A549 (cell line): ENCODE results near the gene MYRIP. TPM values are rescaled to one million over a fixed set of nuclear protein-coding genes. Genes with fewer than 3 reads are reported as not detected.

ENCODE experiments used
- ATAC-seq, 2 experiments: fragments of 200-7000 bp in 1 of 2; fragments of >200 bp in 1 of 2; cut with Nextera tagmentation in 1 of 2; cut with Tn5 transposase in 1 of 2; 3 replicates each; pipeline versions ENCODE4 v1.8.0 to v1.9.1; 2018 to 2020; ENCODE audit warnings: mild to moderate bottlenecking in 1 of 2, moderate library complexity in 1 of 2
- CTCF ChIA-PET: fragments of 300-600 bp; sonication (Branson Sonifier 250); formaldehyde crosslinking; extraction: SDS; loops from one replicate; lab custom pipeline; 2021; ENCODE audit warnings: antibody characterized with exemption, inconsistent platforms; lab: Yijun Ruan, JAX
- POLR2A ChIA-PET: fragments of 350-600 bp; formaldehyde crosslinking; extraction: SDS; loops from one replicate; lab custom pipeline; 2021; ENCODE audit warnings: antibody characterized with exemption, inconsistent platforms; lab: Yijun Ruan, JAX
- DNase-seq, 2 experiments: peaks; one replicate each; pipeline versions ENCODE4 v3.0.0 to v3.0.0-alpha.2; 2011 to 2016; ENCODE audit warnings: low read depth in 1 of 2, low spot score in 1 of 2
- FAIRE-seq: peaks from 2 replicates; lab custom pipeline; 2011; peaks lifted over from hg19 to GRCh38; lab: Jason Lieb, UNC
- H3K27ac ChIP-seq, 2 experiments: fragments of >200 bp; sonication (Bioruptor Twin); formaldehyde crosslinking; 3 replicates each; pipeline ENCODE4 v1.5.1; 2016 to 2017
- H3K4me1 ChIP-seq: fragments of >200 bp; sonication (Bioruptor Twin); formaldehyde crosslinking; 3 replicates; pipeline ENCODE4 v1.6.1; 2016
- H3K4me2 ChIP-seq: fragments of >200 bp; sonication (Bioruptor Twin); formaldehyde crosslinking; 3 replicates; pipeline ENCODE4 v1.6.1; 2016
- H3K4me3 ChIP-seq: fragments of >200 bp; sonication (Bioruptor Twin); formaldehyde crosslinking; 3 replicates; pipeline ENCODE4 v1.5.1; 2016
- H3K9me3 ChIP-seq: fragments of >200 bp; sonication (Bioruptor Twin); formaldehyde crosslinking; 3 replicates; pipeline ENCODE4 v1.6.1; 2016
- EHF ChIP-seq: fragments of 250-450 bp; sonication (Bioruptor Pico); IDR thresholded peaks from 2 replicates; pipeline ENCODE4 v1.5.0; 2020; ENCODE audit warnings: mild to moderate bottlenecking
- EHMT2 ChIP-seq: fragments of 200-600 bp; sonication (generic); IDR thresholded peaks from 2 replicates; pipeline ENCODE4 v1.6.1; 2016; ENCODE audit warnings: antibody characterized with exemption, low read depth, mild to moderate bottlenecking, moderate library complexity
- EP300 ChIP-seq, 2 experiments: fragments of >200 bp; sonication (Bioruptor Twin); formaldehyde crosslinking; IDR thresholded peaks; 2 replicates in 1 of 2; 3 replicates in 1 of 2; pipeline ENCODE4 v1.6.1; 2016 to 2017
- ESRRA ChIP-seq: fragments of 150-350 bp; IDR thresholded peaks from 2 replicates; pipeline ENCODE4 v1.6.1; 2014; ENCODE audit warnings: mild to moderate bottlenecking, low read length, borderline replicate concordance
- FOXS1 ChIP-seq: fragments of 250-450 bp; sonication (Bioruptor Pico); IDR thresholded peaks from 2 replicates; pipeline ENCODE4 v1.5.0; 2020; ENCODE audit warnings: mild to moderate bottlenecking, moderate library complexity
- HDAC2 ChIP-seq: fragments of 200-600 bp; sonication (generic); IDR thresholded peaks from 2 replicates; pipeline ENCODE4 v1.6.1; 2016
- HOXB13 ChIP-seq: fragments of 250-450 bp; sonication (Bioruptor Pico); IDR thresholded peaks from 2 replicates; pipeline ENCODE4 v1.5.0; 2020; ENCODE audit warnings: low read depth, mild to moderate bottlenecking, moderate library complexity
- JUN ChIP-seq, 2 experiments: fragments of >200 bp; sonication (Bioruptor Twin); formaldehyde crosslinking; IDR thresholded peaks; 2 replicates in 1 of 2; 3 replicates in 1 of 2; pipeline ENCODE4 v1.6.1; 2016 to 2017
- JUNB ChIP-seq: fragments of >200 bp; sonication (Bioruptor Twin); formaldehyde crosslinking; IDR thresholded peaks from 2 replicates; pipeline ENCODE4 v1.6.1; 2016
- KDM1A ChIP-seq: fragments of 200-600 bp; sonication (generic); IDR thresholded peaks from 2 replicates; pipeline ENCODE4 v1.6.1; 2016; ENCODE audit warnings: low read depth, mild to moderate bottlenecking
- MAFK ChIP-seq: fragments of 450-650 bp; IDR thresholded peaks from 2 replicates; pipeline ENCODE4 v1.6.1; 2014; ENCODE audit not compliant: partially characterized antibody
- MYC ChIP-seq: IDR thresholded peaks from 2 replicates; pipeline ENCODE4 v1.6.1; 2012; ENCODE audit warnings: mild to moderate bottlenecking, inconsistent platforms, low read length, improper control_type of control experiment, borderline replicate concordance
- NFE2L2 ChIP-seq: fragments of 150-350 bp; conservative IDR thresholded peaks from 2 replicates; pipeline ENCODE4 v1.6.1; 2014; ENCODE audit warnings: low read length
- PHF8 ChIP-seq: fragments of 200-600 bp; sonication (generic); IDR thresholded peaks from 2 replicates; pipeline ENCODE4 v1.6.1; 2016; ENCODE audit warnings: low read depth, mild to moderate bottlenecking, antibody characterized with exemption, moderate library complexity, borderline replicate concordance
- POLR2A ChIP-seq: IDR thresholded peaks from 2 replicates; pipeline ENCODE4 v1.6.1; 2012; ENCODE audit warnings: mild to moderate bottlenecking, low read length
- RAD21 ChIP-seq, 2 experiments: fragments of >200 bp in 1 of 2; sonication (Bioruptor Twin) in 1 of 2; formaldehyde crosslinking in 1 of 2; IDR thresholded peaks in 1 of 2; conservative IDR thresholded peaks in 1 of 2; 2 replicates in 1 of 2; 3 replicates in 1 of 2; pipeline ENCODE4 v1.6.1; 2012 to 2018; ENCODE audit warnings: inconsistent platforms in 1 of 2
- RCOR1 ChIP-seq: fragments of 150-350 bp; IDR thresholded peaks from 2 replicates; pipeline ENCODE4 v1.6.1; 2014; ENCODE audit warnings: antibody characterized with exemption, low read length, low read depth
- RFX5 ChIP-seq: fragments of 450-650 bp; IDR thresholded peaks from 2 replicates; pipeline ENCODE4 v1.7.1; 2014; ENCODE audit warnings: antibody characterized with exemption, mild to moderate bottlenecking, moderate library complexity
- ZFP36 ChIP-seq: fragments of 450-650 bp; IDR thresholded peaks from 2 replicates; pipeline ENCODE4 v1.6.1; 2014; ENCODE audit warnings: borderline replicate concordance; ENCODE audit not compliant: partially characterized antibody
- ZSCAN20 ChIP-seq: fragments of 250-450 bp; sonication (Bioruptor Pico); IDR thresholded peaks from 2 replicates; pipeline ENCODE4 v1.8.0; 2022; ENCODE audit warnings: mild to moderate bottlenecking, moderate library complexity
- WGBS: methylation state at CpG from one replicate; pipeline ENCODE4 v1.1.6; 2017; ENCODE audit errors: missing lambda C conversion rate; 5-methylcytosine and 5-hydroxymethylcytosine counted together
- polyA plus RNA-seq, 4 experiments: library from polyadenylated mRNA; depleted of rRNA in 3 of 4; stranded (reverse); fragments of >200 nt; fragmentation: RNase III in 1 of 4; extraction: RNeasy Plus Mini Kit Qiagen cat#74134 plus additional on column Dnase treatment in 1 of 4; gene quantifications; 2 replicates in 3 of 4; 3 replicates in 1 of 4; pipeline ENCODE4 v1.2.3, GENCODE V29; 2011 to 2017
- TF ChIP-seq, protein P1 (sequence below): fragments of 250-450 bp; sonication (Bioruptor Pico); IDR thresholded peaks from 2 replicates; pipeline ENCODE4 v1.5.0; 2021; ENCODE audit warnings: mild to moderate bottlenecking, moderate library complexity, borderline replicate concordance
- TF ChIP-seq, protein P2 (sequence below): fragments of >200 bp; sonication (Bioruptor Twin); formaldehyde crosslinking; IDR thresholded peaks from 3 replicates; pipeline ENCODE4 v1.5.1; 2016
- TF ChIP-seq, protein P3 (sequence below): fragments of 450-650 bp; IDR thresholded peaks from 2 replicates; pipeline ENCODE4 v1.6.1; 2014; ENCODE audit warnings: antibody characterized with exemption
- TF ChIP-seq, protein P4 (sequence below): fragments of 200-600 bp; sonication (generic); IDR thresholded peaks from 2 replicates; pipeline ENCODE4 v1.6.1; 2016; ENCODE audit warnings: antibody characterized with exemption, mild to moderate bottlenecking, moderate library complexity

Gene MYRIP
- polyA plus RNA-seq, 2 of the 4 experiments (the other 2 are of a cell fraction), result not detected

DNA sequence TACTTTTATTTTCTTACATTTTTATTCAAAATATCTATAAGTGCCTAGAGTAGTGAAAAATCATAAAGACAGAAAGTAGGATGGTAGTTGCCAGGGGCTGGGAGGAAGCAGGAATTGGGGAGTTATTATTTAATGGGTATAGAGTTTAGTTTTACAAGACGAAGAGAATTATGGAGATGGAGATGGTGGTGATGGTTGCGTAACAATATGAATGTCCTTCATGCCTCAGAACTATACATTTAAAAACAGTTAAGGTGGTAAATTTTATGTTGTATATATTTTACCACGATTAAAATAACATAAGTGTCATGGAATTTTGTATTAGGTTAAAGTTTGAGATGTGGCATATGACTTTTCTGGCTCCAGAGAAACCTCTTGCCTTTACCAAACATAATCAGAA lies 171.4 kb downstream of the MYRIP start (continued):
- TF ChIP-seq HDAC2 (no peak), NFE2L2 (no peak), HOXB13 (CRISPR knock-in tag) (no peak), KDM1A (no peak), JUN (IDR thresholded peaks at IDR 0.05) (no peak), EHF (CRISPR knock-in tag) (no peak), ZSCAN20 (no peak)
- TF ChIP-seq, protein P1, sequence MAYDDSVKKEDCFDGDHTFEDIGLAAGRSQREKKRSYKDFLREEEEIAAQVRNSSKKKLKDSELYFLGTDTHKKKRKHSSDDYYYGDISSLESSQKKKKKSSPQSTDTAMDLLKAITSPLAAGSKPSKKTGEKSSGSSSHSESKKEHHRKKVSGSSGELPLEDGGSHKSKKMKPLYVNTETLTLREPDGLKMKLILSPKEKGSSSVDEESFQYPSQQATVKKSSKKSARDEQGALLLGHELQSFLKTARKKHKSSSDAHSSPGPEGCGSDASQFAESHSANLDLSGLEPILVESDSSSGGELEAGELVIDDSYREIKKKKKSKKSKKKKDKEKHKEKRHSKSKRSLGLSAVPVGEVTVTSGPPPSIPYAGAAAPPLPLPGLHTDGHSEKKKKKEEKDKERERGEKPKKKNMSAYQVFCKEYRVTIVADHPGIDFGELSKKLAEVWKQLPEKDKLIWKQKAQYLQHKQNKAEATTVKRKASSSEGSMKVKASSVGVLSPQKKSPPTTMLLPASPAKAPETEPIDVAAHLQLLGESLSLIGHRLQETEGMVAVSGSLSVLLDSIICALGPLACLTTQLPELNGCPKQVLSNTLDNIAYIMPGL (CRISPR knock-in tag), result no peak
- TF ChIP-seq, all 56 proteins: peak for 0

DNA sequence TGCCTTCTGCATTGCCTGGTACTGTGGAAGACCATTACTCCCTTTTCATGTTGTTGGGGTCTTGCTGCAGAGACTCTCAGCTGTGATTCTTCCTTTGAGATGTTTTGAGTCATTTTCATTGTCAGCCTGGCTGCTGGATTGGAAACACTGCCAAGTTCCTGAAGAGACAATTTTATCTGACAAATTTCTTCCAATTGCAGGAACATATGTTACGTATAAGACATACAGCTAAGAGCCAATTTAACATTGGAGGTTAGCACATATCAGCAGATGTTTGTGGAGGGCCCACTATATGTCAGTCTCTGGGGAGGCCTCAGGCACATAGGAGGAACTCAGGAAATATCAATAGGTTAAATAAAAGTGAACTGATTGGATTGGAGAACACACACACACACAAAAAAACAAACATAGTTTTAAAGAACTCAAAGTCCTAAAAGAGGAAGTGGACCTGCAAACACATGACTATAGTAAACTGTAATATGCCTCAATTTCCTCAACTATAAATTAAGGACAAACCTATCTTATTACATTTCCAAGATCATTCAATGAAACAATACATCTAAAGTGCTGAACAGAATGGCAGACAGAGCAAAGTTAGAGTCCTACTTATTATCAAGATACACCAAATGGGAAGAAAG lies 172.3 kb downstream of the MYRIP start:
- no peak overlapping the region for H3K4me2 ChIP-seq
- TF ChIP-seq ZFP36 (no peak), RFX5 (no peak), EP300 (IDR thresholded peaks at IDR 0.05) (no peak), RCOR1 (no peak), MYC (no peak), FOXS1 (CRISPR knock-in tag) (no peak), EHMT2 (no peak), ESRRA (no peak), EHF (CRISPR knock-in tag) (no peak), POLR2A (no peak), JUNB (no peak), PHF8 (no peak), MAFK (no peak), RAD21 (conservative IDR thresholded peaks at IDR 0.05 in 1 of 2, IDR thresholded peaks at IDR 0.05 in 1 of 2) (no peak)
- TF ChIP-seq, protein P2, sequence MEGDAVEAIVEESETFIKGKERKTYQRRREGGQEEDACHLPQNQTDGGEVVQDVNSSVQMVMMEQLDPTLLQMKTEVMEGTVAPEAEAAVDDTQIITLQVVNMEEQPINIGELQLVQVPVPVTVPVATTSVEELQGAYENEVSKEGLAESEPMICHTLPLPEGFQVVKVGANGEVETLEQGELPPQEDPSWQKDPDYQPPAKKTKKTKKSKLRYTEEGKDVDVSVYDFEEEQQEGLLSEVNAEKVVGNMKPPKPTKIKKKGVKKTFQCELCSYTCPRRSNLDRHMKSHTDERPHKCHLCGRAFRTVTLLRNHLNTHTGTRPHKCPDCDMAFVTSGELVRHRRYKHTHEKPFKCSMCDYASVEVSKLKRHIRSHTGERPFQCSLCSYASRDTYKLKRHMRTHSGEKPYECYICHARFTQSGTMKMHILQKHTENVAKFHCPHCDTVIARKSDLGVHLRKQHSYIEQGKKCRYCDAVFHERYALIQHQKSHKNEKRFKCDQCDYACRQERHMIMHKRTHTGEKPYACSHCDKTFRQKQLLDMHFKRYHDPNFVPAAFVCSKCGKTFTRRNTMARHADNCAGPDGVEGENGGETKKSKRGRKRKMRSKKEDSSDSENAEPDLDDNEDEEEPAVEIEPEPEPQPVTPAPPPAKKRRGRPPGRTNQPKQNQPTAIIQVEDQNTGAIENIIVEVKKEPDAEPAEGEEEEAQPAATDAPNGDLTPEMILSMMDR, result no peak
- TF ChIP-seq, protein P3, sequence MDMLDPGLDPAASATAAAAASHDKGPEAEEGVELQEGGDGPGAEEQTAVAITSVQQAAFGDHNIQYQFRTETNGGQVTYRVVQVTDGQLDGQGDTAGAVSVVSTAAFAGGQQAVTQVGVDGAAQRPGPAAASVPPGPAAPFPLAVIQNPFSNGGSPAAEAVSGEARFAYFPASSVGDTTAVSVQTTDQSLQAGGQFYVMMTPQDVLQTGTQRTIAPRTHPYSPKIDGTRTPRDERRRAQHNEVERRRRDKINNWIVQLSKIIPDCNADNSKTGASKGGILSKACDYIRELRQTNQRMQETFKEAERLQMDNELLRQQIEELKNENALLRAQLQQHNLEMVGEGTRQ, result no peak
- TF ChIP-seq, protein P4, sequence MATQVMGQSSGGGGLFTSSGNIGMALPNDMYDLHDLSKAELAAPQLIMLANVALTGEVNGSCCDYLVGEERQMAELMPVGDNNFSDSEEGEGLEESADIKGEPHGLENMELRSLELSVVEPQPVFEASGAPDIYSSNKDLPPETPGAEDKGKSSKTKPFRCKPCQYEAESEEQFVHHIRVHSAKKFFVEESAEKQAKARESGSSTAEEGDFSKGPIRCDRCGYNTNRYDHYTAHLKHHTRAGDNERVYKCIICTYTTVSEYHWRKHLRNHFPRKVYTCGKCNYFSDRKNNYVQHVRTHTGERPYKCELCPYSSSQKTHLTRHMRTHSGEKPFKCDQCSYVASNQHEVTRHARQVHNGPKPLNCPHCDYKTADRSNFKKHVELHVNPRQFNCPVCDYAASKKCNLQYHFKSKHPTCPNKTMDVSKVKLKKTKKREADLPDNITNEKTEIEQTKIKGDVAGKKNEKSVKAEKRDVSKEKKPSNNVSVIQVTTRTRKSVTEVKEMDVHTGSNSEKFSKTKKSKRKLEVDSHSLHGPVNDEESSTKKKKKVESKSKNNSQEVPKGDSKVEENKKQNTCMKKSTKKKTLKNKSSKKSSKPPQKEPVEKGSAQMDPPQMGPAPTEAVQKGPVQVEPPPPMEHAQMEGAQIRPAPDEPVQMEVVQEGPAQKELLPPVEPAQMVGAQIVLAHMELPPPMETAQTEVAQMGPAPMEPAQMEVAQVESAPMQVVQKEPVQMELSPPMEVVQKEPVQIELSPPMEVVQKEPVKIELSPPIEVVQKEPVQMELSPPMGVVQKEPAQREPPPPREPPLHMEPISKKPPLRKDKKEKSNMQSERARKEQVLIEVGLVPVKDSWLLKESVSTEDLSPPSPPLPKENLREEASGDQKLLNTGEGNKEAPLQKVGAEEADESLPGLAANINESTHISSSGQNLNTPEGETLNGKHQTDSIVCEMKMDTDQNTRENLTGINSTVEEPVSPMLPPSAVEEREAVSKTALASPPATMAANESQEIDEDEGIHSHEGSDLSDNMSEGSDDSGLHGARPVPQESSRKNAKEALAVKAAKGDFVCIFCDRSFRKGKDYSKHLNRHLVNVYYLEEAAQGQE, result no peak
- TF ChIP-seq, all 56 proteins: peak for 0
- CTCF ChIA-PET, result no interaction called here
- no peak for DNase-seq
- WGBS, result 45% methylated on average over 1 of the region's 1 CpG
- Histone ChIP-seq H3K4me3 (no peak overlapping the region), H3K4me1 (no peaks in the 10 kb centered on the region), H3K9me3 (no peaks in the 10 kb centered on the region), H3K27ac (no peak overlapping the region)
- ATAC-seq, result no peak
- POLR2A ChIA-PET, result no interaction called here
- no peak for FAIRE-seq
